Measurements from ENCODE around the gene GNG7.
"Not testable (repeated sequence)": the region's sequence is repeated elsewhere in the genome, so short reads cannot be mapped to it uniquely, and the experiment has no call there.

Gene GNG7

DNA sequence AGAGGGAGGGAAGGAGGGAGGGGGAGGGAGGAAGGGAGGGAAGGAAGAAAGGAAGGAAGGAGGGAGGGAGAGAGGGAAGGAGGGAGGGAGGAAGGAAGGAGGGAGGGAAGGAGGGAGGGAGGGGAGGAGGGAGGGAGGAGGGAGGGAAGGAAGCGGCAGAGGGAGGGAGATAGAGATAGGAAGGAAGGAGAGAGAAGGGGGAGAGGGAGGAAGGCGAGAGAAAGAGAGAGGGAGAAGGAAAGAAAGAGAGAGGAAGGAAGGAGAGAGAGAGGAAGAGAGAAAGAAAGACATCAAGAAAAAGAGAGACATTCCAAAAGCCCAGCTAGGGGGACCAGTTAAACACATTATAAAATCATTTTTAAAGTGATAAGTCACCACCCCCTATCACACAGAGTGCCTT lies 62.5 kb downstream of the GNG7 start:
- no peak for DNase-seq

GRCh38 chr19:2638417-2638940 lies 64.0 kb downstream of the GNG7 start:
- DNase-seq = no peak

GRCh38 chr19:2636897-2637683 lies 65.4 kb downstream of the GNG7 start:
- DNase-seq = peak; percentile 45

GRCh38 chr19:2636141-2636896 lies 66.2 kb downstream of the GNG7 start:
- no peak for DNase-seq

GRCh38 chr19:2634960-2635359 lies 67.5 kb downstream of the GNG7 start:
- DNase-seq = no peak

DNA sequence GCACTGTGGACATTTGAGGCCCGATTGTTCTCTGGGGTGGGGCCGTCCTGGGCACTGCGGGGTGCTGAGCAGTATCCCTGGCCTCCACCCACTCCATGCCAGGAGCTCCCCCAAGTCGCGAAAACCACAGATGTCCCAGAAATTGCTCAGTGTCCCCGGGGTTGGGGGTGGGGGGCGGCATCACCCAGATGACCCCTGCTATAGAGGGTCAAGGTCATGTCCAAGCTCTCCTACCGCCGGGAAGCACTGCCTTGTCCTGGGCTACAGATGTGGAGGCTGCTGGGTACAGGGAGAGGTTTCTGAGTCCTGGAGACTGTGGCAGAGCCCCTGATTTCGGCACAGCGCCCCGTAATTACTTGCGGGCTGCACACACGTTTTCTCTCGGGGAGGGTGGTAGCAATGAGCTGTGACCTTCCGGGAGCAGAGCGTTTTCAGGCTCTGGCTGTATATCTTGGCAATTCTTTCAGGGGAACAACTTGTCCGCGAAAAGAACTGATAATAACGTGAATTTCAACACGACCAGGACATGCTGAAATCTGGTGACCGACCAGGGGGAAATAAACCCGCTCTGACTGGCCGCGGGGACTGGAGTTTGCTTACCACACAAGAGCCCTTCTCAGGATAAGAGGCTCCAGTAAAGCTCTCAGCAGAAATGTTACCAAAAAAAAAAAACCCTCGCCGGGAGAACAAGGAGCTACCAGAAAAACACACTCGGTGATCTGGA lies 68.1 kb downstream of the GNG7 start:
- no peak for DNase-seq

- DNase-seq = no peak
These were observed 68.8 kb downstream of the GNG7 start for GRCh38 chr19:2633693-2634075.

- DNase-seq = no peak
These were observed 71.2 kb downstream of the GNG7 start for GRCh38 chr19:2631213-2631821.

DNA sequence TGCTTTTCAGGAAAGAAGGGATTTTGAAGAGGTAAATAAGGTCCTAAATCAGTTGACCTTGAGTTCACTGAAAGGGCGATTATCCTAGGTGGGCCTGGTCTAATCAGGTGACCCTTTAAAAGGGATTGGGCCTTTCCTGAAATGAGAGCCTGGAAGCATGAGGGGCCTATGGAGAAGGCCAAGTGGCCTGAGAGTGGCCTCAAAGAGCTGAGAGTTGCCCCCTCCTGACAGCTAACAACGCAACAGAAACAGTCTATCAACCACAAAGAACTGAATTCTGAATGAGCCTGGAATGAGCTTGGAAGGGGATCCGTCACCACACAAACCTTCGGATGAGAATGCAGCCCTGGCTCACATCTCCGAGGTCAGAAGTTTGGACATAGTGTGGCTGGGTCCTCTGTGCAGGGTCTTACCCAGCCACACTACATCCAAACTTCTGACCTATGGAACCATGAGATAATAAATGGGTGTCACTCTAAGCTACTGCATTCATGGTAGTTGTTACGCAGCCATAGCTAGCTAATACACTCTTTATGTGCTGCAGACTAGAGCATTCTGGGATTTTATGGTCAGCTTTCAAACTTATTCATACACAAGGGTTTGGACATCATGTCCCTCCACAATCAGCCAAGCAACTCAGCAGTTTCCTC lies 72.0 kb downstream of the GNG7 start:
- DNase-seq = no peak

DNA sequence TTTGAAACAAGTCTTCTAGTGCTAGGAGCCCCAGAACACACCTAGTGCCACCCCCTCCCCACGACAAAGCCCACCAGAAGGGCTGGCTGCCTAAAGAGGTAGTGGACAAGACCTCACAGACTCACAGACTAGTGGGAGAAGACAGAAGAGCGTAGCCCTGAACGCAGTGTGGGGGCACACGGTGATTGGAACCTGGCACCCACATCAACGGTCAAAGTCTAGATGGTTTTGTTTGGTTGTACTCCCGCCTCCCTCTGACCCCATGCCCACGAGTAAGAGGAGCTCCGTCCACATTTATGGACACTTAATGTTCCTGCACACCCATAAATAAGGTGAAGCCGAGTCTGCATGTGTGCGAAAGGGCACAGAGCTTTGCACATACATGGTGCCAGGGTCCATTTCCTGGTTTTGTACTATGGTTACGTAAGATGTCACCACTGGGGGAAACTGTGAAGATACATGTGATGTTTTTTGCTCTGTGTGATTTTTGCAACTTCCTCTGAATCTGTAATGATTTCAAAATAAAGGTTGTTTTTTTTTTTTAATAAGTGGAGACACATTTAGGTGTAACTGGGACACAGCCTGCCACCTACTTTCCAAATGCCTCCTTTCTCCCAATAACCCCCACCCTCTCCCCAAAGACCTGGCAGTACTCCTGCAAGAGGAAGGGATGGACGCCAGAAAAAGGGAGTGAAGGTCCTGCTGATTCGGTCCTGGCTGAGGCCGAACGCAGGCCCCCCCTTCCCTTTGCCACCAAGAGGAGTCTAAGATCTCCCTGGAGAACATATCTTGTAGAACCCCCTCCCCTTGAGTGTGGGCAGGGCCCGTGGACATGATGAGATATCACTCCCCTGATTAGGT lies 72.8 kb downstream of the GNG7 start:
- no peak for DNase-seq

DNA sequence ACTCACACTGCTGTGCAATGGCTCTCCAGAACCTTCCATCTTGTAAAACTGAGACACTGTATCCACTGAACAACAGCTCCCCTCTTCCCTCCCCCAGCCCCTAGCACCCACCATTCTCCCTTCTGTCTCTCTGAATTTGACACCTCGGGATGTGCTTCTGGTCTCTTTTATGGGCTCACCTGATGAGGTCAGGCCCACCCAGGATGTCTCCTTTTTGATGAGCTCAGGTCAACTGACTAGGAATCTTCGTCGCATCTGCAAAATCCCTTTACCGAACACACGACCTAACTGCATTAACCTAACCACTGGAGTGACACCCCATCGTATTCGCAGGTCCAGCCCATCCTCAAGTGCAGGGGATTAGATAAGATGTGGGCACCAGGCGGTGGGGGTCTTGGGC lies 73.9 kb downstream of the GNG7 start:
- no peak for DNase-seq

DNA sequence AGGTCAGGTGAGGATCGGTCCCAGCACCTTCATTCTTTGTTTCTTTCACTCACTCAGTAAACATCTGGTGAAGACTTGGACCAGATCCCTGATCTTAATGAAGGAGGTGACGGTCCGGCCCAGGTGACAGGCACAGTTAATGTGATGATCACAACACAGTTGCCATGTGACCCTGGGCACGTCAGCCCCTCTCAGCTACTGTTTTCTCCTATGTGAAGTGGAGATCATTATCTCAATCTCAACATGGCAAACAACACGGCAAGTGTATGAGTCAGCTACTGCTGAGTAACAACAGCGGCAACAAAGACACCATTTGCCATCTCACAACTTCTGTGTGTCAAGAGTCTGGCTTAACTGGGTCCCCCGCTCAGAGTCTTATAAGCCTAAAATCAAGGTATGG lies 74.6 kb downstream of the GNG7 start:
- no peak for DNase-seq

- peak; percentile 36 for DNase-seq
These were observed 75.1 kb downstream of the GNG7 start for GRCh38 chr19:2627319-2627829.

DNA sequence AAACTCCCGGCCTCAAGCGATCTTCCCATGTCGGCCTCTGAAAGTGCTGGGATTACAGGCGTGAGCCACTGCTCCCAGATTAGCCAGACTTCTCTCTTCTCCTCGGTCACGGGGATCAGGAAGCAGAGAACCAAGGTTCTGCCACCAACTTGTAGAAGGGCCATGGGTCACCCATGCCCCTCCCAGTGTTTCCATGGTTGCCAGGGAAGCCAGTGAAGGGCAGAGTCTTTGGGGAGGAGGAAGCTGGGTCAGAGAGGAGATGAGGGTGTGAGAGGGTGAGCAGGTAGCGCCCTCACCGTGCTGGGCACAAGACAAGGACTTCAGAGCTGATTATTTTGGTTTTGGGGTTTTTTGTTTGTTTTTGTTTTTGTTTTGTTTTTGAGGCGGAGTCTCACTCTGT lies 77.1 kb downstream of the GNG7 start:
- no peak for DNase-seq

GRCh38 chr19:2624537-2625091 lies 77.9 kb downstream of the GNG7 start:
- DNase-seq = peak; percentile 24

DNA sequence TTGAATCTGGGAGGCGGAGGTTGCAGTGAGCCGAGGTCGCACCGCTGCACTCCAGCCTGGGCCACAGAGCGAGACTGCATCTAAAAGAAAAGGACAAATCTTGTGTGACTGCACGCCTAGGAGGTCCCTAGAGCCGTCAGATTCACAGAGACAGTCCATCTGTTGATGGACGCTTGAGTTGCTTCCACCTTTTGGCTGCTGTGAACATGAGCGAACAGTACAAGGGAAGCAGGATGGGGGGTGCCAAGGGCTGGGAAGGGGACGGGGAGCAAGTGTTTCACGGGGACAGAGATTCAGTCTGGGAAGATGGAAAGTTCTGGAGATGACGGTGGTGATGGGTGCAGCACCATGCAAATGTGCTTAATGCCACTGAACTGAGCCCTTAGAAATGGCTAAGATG lies 78.7 kb downstream of the GNG7 start:
- DNase-seq = no peak

GRCh38 chr19:2622371-2622961 lies 80.0 kb downstream of the GNG7 start:
- DNase-seq = not testable (repeated sequence)

- no peak for DNase-seq
These were observed 83.4 kb downstream of the GNG7 start for GRCh38 chr19:2619076-2619475.

DNA sequence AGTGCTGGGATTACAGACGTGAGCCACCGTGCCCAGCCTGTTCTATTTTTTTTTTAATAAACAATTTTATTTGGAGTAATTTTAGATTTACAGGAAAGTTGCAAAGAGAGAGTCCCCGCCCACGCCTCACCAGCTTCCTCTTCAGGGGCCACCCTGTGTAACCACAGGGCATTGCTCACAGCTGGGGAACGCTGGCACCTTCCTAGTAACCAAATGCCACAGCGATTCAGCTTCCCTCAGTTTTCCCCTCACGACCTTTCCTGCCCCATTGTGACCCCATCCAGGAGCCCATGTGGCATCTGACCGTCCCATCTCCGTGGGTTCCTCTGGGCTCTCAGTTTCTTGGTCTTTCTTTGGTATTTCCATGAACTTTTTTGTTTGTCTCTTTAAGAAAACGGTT lies 83.9 kb downstream of the GNG7 start:
- DNase-seq = no peak

- DNase-seq = no peak
These were observed 84.9 kb downstream of the GNG7 start for GRCh38 chr19:2617393-2618165.

All from NCI-H2171 (cell line).